Hepatocyte (in vitro differentiated cells): ENCODE data around the gene ARHGEF1.

Experiments
- EZH2 ChIP-seq: fragments of 200-600 bp; sonication (generic); IDR thresholded peaks from 2 replicates; pipeline ENCODE4 v1.6.1; 2016; ENCODE audit warnings: antibody characterized with exemption, mild to moderate bottlenecking, borderline replicate concordance
- TF ChIP-seq, protein P1 (sequence below): fragments of 200-600 bp; sonication (generic); IDR thresholded peaks from 2 replicates; pipeline ENCODE4 v1.5.1; 2016; ENCODE audit warnings: antibody characterized with exemption, mild to moderate bottlenecking; ENCODE audit not compliant: poor library complexity

GRCh38 chr19:41941410-41942202, 58.6 kb downstream of the ARHGEF1 start:
- TF ChIP-seq, protein P1, sequence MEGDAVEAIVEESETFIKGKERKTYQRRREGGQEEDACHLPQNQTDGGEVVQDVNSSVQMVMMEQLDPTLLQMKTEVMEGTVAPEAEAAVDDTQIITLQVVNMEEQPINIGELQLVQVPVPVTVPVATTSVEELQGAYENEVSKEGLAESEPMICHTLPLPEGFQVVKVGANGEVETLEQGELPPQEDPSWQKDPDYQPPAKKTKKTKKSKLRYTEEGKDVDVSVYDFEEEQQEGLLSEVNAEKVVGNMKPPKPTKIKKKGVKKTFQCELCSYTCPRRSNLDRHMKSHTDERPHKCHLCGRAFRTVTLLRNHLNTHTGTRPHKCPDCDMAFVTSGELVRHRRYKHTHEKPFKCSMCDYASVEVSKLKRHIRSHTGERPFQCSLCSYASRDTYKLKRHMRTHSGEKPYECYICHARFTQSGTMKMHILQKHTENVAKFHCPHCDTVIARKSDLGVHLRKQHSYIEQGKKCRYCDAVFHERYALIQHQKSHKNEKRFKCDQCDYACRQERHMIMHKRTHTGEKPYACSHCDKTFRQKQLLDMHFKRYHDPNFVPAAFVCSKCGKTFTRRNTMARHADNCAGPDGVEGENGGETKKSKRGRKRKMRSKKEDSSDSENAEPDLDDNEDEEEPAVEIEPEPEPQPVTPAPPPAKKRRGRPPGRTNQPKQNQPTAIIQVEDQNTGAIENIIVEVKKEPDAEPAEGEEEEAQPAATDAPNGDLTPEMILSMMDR, result no peak
- TF ChIP-seq EZH2, result no peak
